ENCODE measurements around the gene MAFF. TPM values are rescaled to one million over a fixed set of nuclear protein-coding genes. Genes with fewer than 3 reads are reported as not detected.

MAFF gene
- total and polyA plus RNA-seq, 9 of the 15 experiments (the other 6 are each of a cell fraction or from before 2014, with no cell fraction given) = 0.51 to 8.0 (median 5.4) TPM

DNA sequence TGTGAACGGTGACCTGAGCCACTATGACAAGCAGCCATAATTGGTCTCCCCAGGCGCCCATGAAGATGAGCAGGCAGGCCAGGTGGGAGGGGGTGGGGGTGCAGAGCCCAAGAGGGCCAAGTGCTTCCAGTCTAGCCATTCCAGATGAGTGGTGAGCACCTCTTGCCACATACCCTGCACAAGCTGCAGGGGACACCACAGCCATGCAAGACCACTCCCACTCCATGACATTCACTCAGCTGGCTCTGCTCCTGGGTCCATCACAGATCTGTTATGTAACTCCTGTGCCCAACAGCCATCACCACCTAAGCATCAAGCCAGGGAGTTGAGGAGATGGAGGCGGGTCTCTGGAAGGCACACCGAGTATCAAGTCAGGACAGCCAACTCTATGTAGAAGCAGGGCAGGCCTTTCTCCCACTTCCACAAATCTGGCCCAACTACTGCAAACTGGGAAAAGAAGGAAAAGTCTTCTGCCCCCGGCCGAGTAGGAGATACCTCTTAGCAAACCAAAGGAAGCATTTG is 62.6 kb downstream of the MAFF start:
- CTCF ChIA-PET (ENCODE audit: low intra/inter-chr PET ratio) = no interaction called here

More for the DNA sequence above, 62.6 kb downstream of the MAFF start:
- DNase-seq (ENCODE audit: extremely low read depth in 1 of 4, low spot score in 3 of 4) (no peak), FAIRE-seq (no peak), ATAC-seq (no peak)
- H3K4me3 ChIP-seq = no peak overlapping the region
- no peak overlapping the region for H3K4me2 ChIP-seq (ENCODE audit: insufficient read depth, low read length)
- no peak overlapping the region; a peak in 1 of 4 replicates for H3K9ac ChIP-seq (ENCODE audit: insufficient read depth in 1 of 2, low read depth in 2 of 2, low read length in 2 of 2)
- H3K36me3 ChIP-seq (ENCODE audit: control insufficient read depth, insufficient read depth, low read length) = peaks cover 16% of the 10 kb centered on the region; the same call in 2 of the 3 replicates
- no peaks in the 10 kb centered on the region for H3K27me3 ChIP-seq (ENCODE audit: control insufficient read depth in 2 of 2, insufficient read depth in 2 of 2, low read length in 2 of 2)
- POLR2A ChIA-PET = no interaction called here
- BruUV-seq (replicated peaks) = no TSS peak
- H3K4me1 ChIP-seq (replicated peaks in 1 of 2; ENCODE audit: control insufficient read depth in 2 of 2, insufficient read depth in 2 of 2, low read length in 2 of 2) = peaks cover 12 to 26% of the 10 kb centered on the region in 2 experiments
- intact Hi-C loops (cut with micrococcal nuclease) (loop anchor here (10.0 kb wide), 1 partner anchor 90 kb away; no protein-coding TSS in a partner anchor), in situ Hi-C loops (cut with MboI) (no loop called here)
- peaks cover 45% of the 10 kb centered on the region for H3K79me2 ChIP-seq (ENCODE audit: control insufficient read depth, insufficient read depth, low read length)
- no peaks in the 10 kb centered on the region for H3K9me3 ChIP-seq (replicated peaks; ENCODE audit: control insufficient read depth, insufficient read depth, low read depth, low read length)
- 100% methylated on average over 2 of the region's 6 CpGs for WGBS (ENCODE audit: insufficient coverage, low coverage, missing lambda C conversion rate)
- TF ChIP-seq MTA2 (IDR thresholded peaks at IDR 0.05; ENCODE audit: low read depth) = no peak
- no peak for TF ChIP-seq NCOA4 (IDR thresholded peaks at IDR 0.05; ENCODE audit: partially characterized antibody)
- TF ChIP-seq, protein P1, sequence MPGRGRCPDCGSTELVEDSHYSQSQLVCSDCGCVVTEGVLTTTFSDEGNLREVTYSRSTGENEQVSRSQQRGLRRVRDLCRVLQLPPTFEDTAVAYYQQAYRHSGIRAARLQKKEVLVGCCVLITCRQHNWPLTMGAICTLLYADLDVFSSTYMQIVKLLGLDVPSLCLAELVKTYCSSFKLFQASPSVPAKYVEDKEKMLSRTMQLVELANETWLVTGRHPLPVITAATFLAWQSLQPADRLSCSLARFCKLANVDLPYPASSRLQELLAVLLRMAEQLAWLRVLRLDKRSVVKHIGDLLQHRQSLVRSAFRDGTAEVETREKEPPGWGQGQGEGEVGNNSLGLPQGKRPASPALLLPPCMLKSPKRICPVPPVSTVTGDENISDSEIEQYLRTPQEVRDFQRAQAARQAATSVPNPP (IDR thresholded peaks at IDR 0.05; ENCODE audit: borderline replicate concordance, insufficient read depth, insufficient read length) = no peak
- TF ChIP-seq ZC3H8 (IDR thresholded peaks at IDR 0.05) = no peak
- TF ChIP-seq SMAD2 (IDR thresholded peaks at IDR 0.05; ENCODE audit: low read depth, low read length) = no peak
- TF ChIP-seq CHCHD3 (CRISPR knock-in tag; IDR thresholded peaks at IDR 0.05) = no peak
- no peak for TF ChIP-seq CCAR2 (IDR thresholded peaks at IDR 0.05; ENCODE audit: low read depth, low read length)
- no peak for TF ChIP-seq RAD21 (CRISPR knock-in tag; conservative IDR thresholded peaks at IDR 0.05 in 1 of 2, IDR thresholded peaks at IDR 0.05 in 1 of 2)
- TF ChIP-seq SAFB (IDR thresholded peaks at IDR 0.05; ENCODE audit: borderline replicate concordance, low read depth, low read length) = no peak
- no peak for TF ChIP-seq U2AF2 (optimal IDR thresholded peaks at IDR 0.05; ENCODE audit: low read depth, low read length)
- no peak for TF ChIP-seq XRCC4 (IDR thresholded peaks at IDR 0.05; ENCODE audit: extremely low read depth, insufficient read depth, insufficient read length)
- TF ChIP-seq ZNF134 (CRISPR knock-in tag; conservative IDR thresholded peaks at IDR 0.05) = no peak
- no peak for TF ChIP-seq IFI16 (CRISPR knock-in tag; IDR thresholded peaks at IDR 0.05)
- no peak for TF ChIP-seq ZFP1 (CRISPR knock-in tag; IDR thresholded peaks at IDR 0.05)
- no peak overlapping the region for H2AFZ ChIP-seq (ENCODE audit: low read depth, low read length)
- no peaks in the 10 kb centered on the region for H3K9me1 ChIP-seq (ENCODE audit: control insufficient read depth, insufficient read depth, low read length)
- no peaks in the 10 kb centered on the region for H4K20me1 ChIP-seq (replicated peaks; ENCODE audit: control insufficient read depth, insufficient read depth, low read length)
- no peak overlapping the region for H3K27ac ChIP-seq (ENCODE audit: extremely low read depth, low read depth, low read length)

Small RNA genes lying within 50 kb of the gene (small RNA-seq; reads per million reads assigned to genes)
- 0.15 reads per million for gene RN7SL704P

Other genes with a start within 250 kb of the MAFF start
Only the 7 nearest of the 9 such genes appear.
- gene SOX10, start 217.4 kb upstream of the MAFF start, total RNA-seq (2014; rRNA removed) = not detected in 2 replicates
- gene SOX10, start 217.4 kb upstream of the MAFF start, total RNA-seq (2014; rRNA removed; fragmentation: Illumina TruSeq; extraction: Trizol) = not detected in 2 replicates
- gene SOX10, start 217.4 kb upstream of the MAFF start, total RNA-seq (2015; rRNA removed; fragmentation: Illumina TruSeq; extraction: Trizol) = not detected in 2 replicates
- not detected in 2 replicates for gene SOX10, start 217.4 kb upstream of the MAFF start, total RNA-seq (2021)
- not detected in 2 replicates for gene SOX10, start 217.4 kb upstream of the MAFF start, polyA plus RNA-seq (2011; rRNA removed)
- not detected in 2 replicates for gene SOX10, start 217.4 kb upstream of the MAFF start, polyA plus RNA-seq (2014; fragmentation: Illumina TruSeq; extraction: Trizol)
- not detected for gene SOX10, start 217.4 kb upstream of the MAFF start, polyA plus RNA-seq (2014; fragmentation: Nextera tagmentation; extraction: Ambion mirVana)
- not detected in 2 replicates for gene SOX10, start 217.4 kb upstream of the MAFF start, polyA plus RNA-seq (2014; rRNA removed)
- gene PICK1, start 144.6 kb upstream of the MAFF start, total RNA-seq (2014; rRNA removed) = 8.6 and 11.3 TPM in 2 replicates
- gene PICK1, start 144.6 kb upstream of the MAFF start, total RNA-seq (2014; rRNA removed; fragmentation: Illumina TruSeq; extraction: Trizol) = 4.3 and 5.2 TPM in 2 replicates
- 6.5 and 6.7 TPM in 2 replicates for gene PICK1, start 144.6 kb upstream of the MAFF start, total RNA-seq (2015; rRNA removed; fragmentation: Illumina TruSeq; extraction: Trizol)
- 7.1 and 9.2 TPM in 2 replicates for gene PICK1, start 144.6 kb upstream of the MAFF start, total RNA-seq (2021)
- gene PICK1, start 144.6 kb upstream of the MAFF start, polyA plus RNA-seq (2011; rRNA removed) = 9.6 and 14.5 TPM in 2 replicates
- gene PICK1, start 144.6 kb upstream of the MAFF start, polyA plus RNA-seq (2014; fragmentation: Illumina TruSeq; extraction: Trizol) = 7.1 and 7.9 TPM in 2 replicates
- under 1 TPM in 1 of 2 experiments, not detected in 1; 0.06 TPM for gene PICK1, start 144.6 kb upstream of the MAFF start, polyA plus RNA-seq (2014; fragmentation: Nextera tagmentation; extraction: Ambion mirVana)
- 9.4 and 11.0 TPM in 2 replicates for gene PICK1, start 144.6 kb upstream of the MAFF start, polyA plus RNA-seq (2014; rRNA removed)
- gene SLC16A8, start 117.8 kb upstream of the MAFF start, total RNA-seq (2014; rRNA removed) = not detected in 2 replicates
- not detected in 2 replicates for gene SLC16A8, start 117.8 kb upstream of the MAFF start, total RNA-seq (2014; rRNA removed; fragmentation: Illumina TruSeq; extraction: Trizol)
- not detected in 2 replicates for gene SLC16A8, start 117.8 kb upstream of the MAFF start, total RNA-seq (2015; rRNA removed; fragmentation: Illumina TruSeq; extraction: Trizol)
- not detected in 2 replicates for gene SLC16A8, start 117.8 kb upstream of the MAFF start, total RNA-seq (2021)
- not detected in 2 replicates for gene SLC16A8, start 117.8 kb upstream of the MAFF start, polyA plus RNA-seq (2011; rRNA removed)
- not detected in 2 replicates for gene SLC16A8, start 117.8 kb upstream of the MAFF start, polyA plus RNA-seq (2014; fragmentation: Illumina TruSeq; extraction: Trizol)
- not detected for gene SLC16A8, start 117.8 kb upstream of the MAFF start, polyA plus RNA-seq (2014; fragmentation: Nextera tagmentation; extraction: Ambion mirVana)
- not detected in 2 replicates for gene SLC16A8, start 117.8 kb upstream of the MAFF start, polyA plus RNA-seq (2014; rRNA removed)
- gene BAIAP2L2, start 91.3 kb upstream of the MAFF start, total RNA-seq (2014; rRNA removed) = not detected in 2 replicates
- not detected in 2 replicates for gene BAIAP2L2, start 91.3 kb upstream of the MAFF start, total RNA-seq (2014; rRNA removed; fragmentation: Illumina TruSeq; extraction: Trizol)
- gene BAIAP2L2, start 91.3 kb upstream of the MAFF start, total RNA-seq (2015; rRNA removed; fragmentation: Illumina TruSeq; extraction: Trizol) = not detected in 2 replicates
- 0.13 and 0.22 TPM in 2 replicates for gene BAIAP2L2, start 91.3 kb upstream of the MAFF start, total RNA-seq (2021)
- gene BAIAP2L2, start 91.3 kb upstream of the MAFF start, polyA plus RNA-seq (2011; rRNA removed) = 0.07 and 0.09 TPM in 2 replicates
- gene BAIAP2L2, start 91.3 kb upstream of the MAFF start, polyA plus RNA-seq (2014; fragmentation: Illumina TruSeq; extraction: Trizol) = 0.07 TPM in 1 of 2 replicates, not detected in the other
- under 1 TPM in 1 of 2 experiments, not detected in 1; 0.04 TPM for gene BAIAP2L2, start 91.3 kb upstream of the MAFF start, polyA plus RNA-seq (2014; fragmentation: Nextera tagmentation; extraction: Ambion mirVana)
- 0.11 and 0.86 TPM in 2 replicates for gene BAIAP2L2, start 91.3 kb upstream of the MAFF start, polyA plus RNA-seq (2014; rRNA removed)
- 9.1 and 9.7 TPM in 2 replicates for gene PLA2G6, start 20.2 kb upstream of the MAFF start, total RNA-seq (2014; rRNA removed)
- 2.8 and 3.2 TPM in 2 replicates for gene PLA2G6, start 20.2 kb upstream of the MAFF start, total RNA-seq (2014; rRNA removed; fragmentation: Illumina TruSeq; extraction: Trizol)
- 2.1 TPM in 2 replicates for gene PLA2G6, start 20.2 kb upstream of the MAFF start, total RNA-seq (2015; rRNA removed; fragmentation: Illumina TruSeq; extraction: Trizol)
- 10.8 and 10.9 TPM in 2 replicates for gene PLA2G6, start 20.2 kb upstream of the MAFF start, total RNA-seq (2021)
- gene PLA2G6, start 20.2 kb upstream of the MAFF start, polyA plus RNA-seq (2011; rRNA removed) = 10.9 and 18.1 TPM in 2 replicates
- gene PLA2G6, start 20.2 kb upstream of the MAFF start, polyA plus RNA-seq (2014; fragmentation: Illumina TruSeq; extraction: Trizol) = 7.9 and 9.7 TPM in 2 replicates
- under 1 TPM; 0.11 to 0.13 TPM for gene PLA2G6, start 20.2 kb upstream of the MAFF start, polyA plus RNA-seq (2014; fragmentation: Nextera tagmentation; extraction: Ambion mirVana)
- gene PLA2G6, start 20.2 kb upstream of the MAFF start, polyA plus RNA-seq (2014; rRNA removed) = 8.8 and 12.2 TPM in 2 replicates
- 8.4 and 9.6 TPM in 2 replicates for gene TMEM184B, start 71.0 kb downstream of the MAFF start, total RNA-seq (2014; rRNA removed)
- 4.0 and 5.5 TPM in 2 replicates for gene TMEM184B, start 71.0 kb downstream of the MAFF start, total RNA-seq (2014; rRNA removed; fragmentation: Illumina TruSeq; extraction: Trizol)
- gene TMEM184B, start 71.0 kb downstream of the MAFF start, total RNA-seq (2015; rRNA removed; fragmentation: Illumina TruSeq; extraction: Trizol) = 6.2 and 6.7 TPM in 2 replicates
- gene TMEM184B, start 71.0 kb downstream of the MAFF start, total RNA-seq (2021) = 22.7 and 25.1 TPM in 2 replicates
- gene TMEM184B, start 71.0 kb downstream of the MAFF start, polyA plus RNA-seq (2011; rRNA removed) = 4.9 and 12.2 TPM in 2 replicates
- gene TMEM184B, start 71.0 kb downstream of the MAFF start, polyA plus RNA-seq (2014; fragmentation: Illumina TruSeq; extraction: Trizol) = 14.2 and 16.4 TPM in 2 replicates
- gene TMEM184B, start 71.0 kb downstream of the MAFF start, polyA plus RNA-seq (2014; fragmentation: Nextera tagmentation; extraction: Ambion mirVana) = under 1 TPM; 0.31 to 0.38 TPM
- gene TMEM184B, start 71.0 kb downstream of the MAFF start, polyA plus RNA-seq (2014; rRNA removed) = 10.1 and 14.1 TPM in 2 replicates
- gene CSNK1E, start 115.4 kb downstream of the MAFF start, total RNA-seq (2014; rRNA removed) = 41.3 and 55.7 TPM in 2 replicates
- gene CSNK1E, start 115.4 kb downstream of the MAFF start, total RNA-seq (2014; rRNA removed; fragmentation: Illumina TruSeq; extraction: Trizol) = 18.0 and 22.5 TPM in 2 replicates
- 33.1 and 34.4 TPM in 2 replicates for gene CSNK1E, start 115.4 kb downstream of the MAFF start, total RNA-seq (2015; rRNA removed; fragmentation: Illumina TruSeq; extraction: Trizol)
- 61.0 and 62.8 TPM in 2 replicates for gene CSNK1E, start 115.4 kb downstream of the MAFF start, total RNA-seq (2021)
- gene CSNK1E, start 115.4 kb downstream of the MAFF start, polyA plus RNA-seq (2011; rRNA removed) = 64.0 and 77.0 TPM in 2 replicates
- 64.0 and 73.3 TPM in 2 replicates for gene CSNK1E, start 115.4 kb downstream of the MAFF start, polyA plus RNA-seq (2014; fragmentation: Illumina TruSeq; extraction: Trizol)
- 1 to 10 TPM; 2.7 to 3.8 TPM for gene CSNK1E, start 115.4 kb downstream of the MAFF start, polyA plus RNA-seq (2014; fragmentation: Nextera tagmentation; extraction: Ambion mirVana)
- gene CSNK1E, start 115.4 kb downstream of the MAFF start, polyA plus RNA-seq (2014; rRNA removed) = 65.6 and 70.0 TPM in 2 replicates